NCI-H1694 treated with DMSO at 0.1 percent for 48 hours (cell line): ENCODE results near the gene FXN.
"Not testable (repeated sequence)": the region's sequence is repeated elsewhere in the genome, so short reads cannot be mapped to it uniquely, and the experiment has no call there.

Experiments used
- DNase-seq: peaks from one replicate; lab custom pipeline; 2025; lab: John Stamatoyannopoulos, UW

FXN gene

GRCh38 chr9:69070201-69070600, 34.6 kb downstream of the FXN start:
- no peak for DNase-seq

GRCh38 chr9:69071059-69071458, 35.5 kb downstream of the FXN start:
- no peak for DNase-seq

GRCh38 chr9:69073103-69073502, 37.6 kb downstream of the FXN start:
- DNase-seq = no peak

- DNase-seq = no peak
These were observed 39.2 kb downstream of the FXN start for GRCh38 chr9:69074801-69075200.

- no peak for DNase-seq
These were observed 41.0 kb downstream of the FXN start for GRCh38 chr9:69076550-69076949.

- no peak for DNase-seq
These were observed 42.5 kb downstream of the FXN start for GRCh38 chr9:69078069-69078468.

- no peak for DNase-seq
These were observed 43.0 kb downstream of the FXN start for GRCh38 chr9:69078581-69078980.

- DNase-seq = no peak
These were observed 43.6 kb downstream of the FXN start for GRCh38 chr9:69079186-69079585.

GRCh38 chr9:69081261-69081660, 45.7 kb downstream of the FXN start:
- DNase-seq = no peak

GRCh38 chr9:69083321-69083720, 47.8 kb downstream of the FXN start:
- no peak for DNase-seq

GRCh38 chr9:69085569-69086283, 50.2 kb downstream of the FXN start:
- DNase-seq = no peak

GRCh38 chr9:69086312-69086711, 50.8 kb downstream of the FXN start:
- no peak for DNase-seq

GRCh38 chr9:69086769-69087168, 51.2 kb downstream of the FXN start:
- no peak for DNase-seq

- no peak for DNase-seq
These were observed 53.5 kb downstream of the FXN start for GRCh38 chr9:69089082-69089481.

GRCh38 chr9:69089491-69089890, 53.9 kb downstream of the FXN start:
- no peak for DNase-seq

- DNase-seq = no peak
These were observed 54.7 kb downstream of the FXN start for GRCh38 chr9:69090140-69090750.

- DNase-seq = no peak
These were observed 55.4 kb downstream of the FXN start for GRCh38 chr9:69090946-69091345.

- DNase-seq = no peak
These were observed 58.0 kb downstream of the FXN start for GRCh38 chr9:69093471-69094103.

GRCh38 chr9:69094361-69095135, 59.0 kb downstream of the FXN start:
- not testable (repeated sequence) for DNase-seq

GRCh38 chr9:69097064-69097463, 61.5 kb downstream of the FXN start:
- DNase-seq = no peak

GRCh38 chr9:69097923-69098593, 62.5 kb downstream of the FXN start:
- no peak for DNase-seq

GRCh38 chr9:69103348-69103996, 67.9 kb downstream of the FXN start:
- not testable (repeated sequence) for DNase-seq
